H1 (cell line): Measurements from ENCODE around the gene CCDC14.
"Not testable (repeated sequence)": the region's sequence is repeated elsewhere in the genome, so short reads cannot be mapped to it uniquely, and the experiment has no call there.

Source experiments
- EZH2 ChIP-seq: fragments of 200-600 bp; sonication (generic); IDR thresholded peaks from 2 replicates; pipeline ENCODE4 v1.7.1; 2012; ENCODE audit warnings: low read depth, mild to moderate bottlenecking, moderate library complexity, low read length, inconsistent platforms; ENCODE audit not compliant: severe bottlenecking
- KDM5A ChIP-seq: fragments of 200-600 bp; IDR thresholded peaks from 2 replicates; pipeline ENCODE4 v1.7.1; 2012; ENCODE audit warnings: mild to moderate bottlenecking, low read length, inconsistent platforms, mixed read lengths
- POLR2A ChIP-seq, 2 experiments: IDR thresholded peaks; 1 replicate in 1 of 2; 2 replicates in 1 of 2; pipeline ENCODE4 v1.6.1; 2011; ENCODE audit warnings: low read depth in 2 of 2, low read length in 2 of 2, mild to moderate bottlenecking in 2 of 2; ENCODE audit errors: control extremely low read depth in 1 of 2
- POLR2AphosphoS5 ChIP-seq: IDR thresholded peaks from 2 replicates; pipeline ENCODE4 v1.6.1; 2011; ENCODE audit warnings: low read depth, low read length
- TF ChIP-seq, protein P1 (sequence below), 3 experiments: IDR thresholded peaks; 1 replicate in 2 of 3; 2 replicates in 1 of 3; pipeline versions ENCODE4 v1.5.1 to v1.6.1; 2011; ENCODE audit warnings: low read length in 3 of 3, mild to moderate bottlenecking in 3 of 3, inconsistent platforms in 2 of 3, low read depth in 1 of 3, moderate library complexity in 1 of 3; ENCODE audit not compliant: insufficient read depth in 1 of 3; ENCODE audit errors: control extremely low read depth in 1 of 3

DNA sequence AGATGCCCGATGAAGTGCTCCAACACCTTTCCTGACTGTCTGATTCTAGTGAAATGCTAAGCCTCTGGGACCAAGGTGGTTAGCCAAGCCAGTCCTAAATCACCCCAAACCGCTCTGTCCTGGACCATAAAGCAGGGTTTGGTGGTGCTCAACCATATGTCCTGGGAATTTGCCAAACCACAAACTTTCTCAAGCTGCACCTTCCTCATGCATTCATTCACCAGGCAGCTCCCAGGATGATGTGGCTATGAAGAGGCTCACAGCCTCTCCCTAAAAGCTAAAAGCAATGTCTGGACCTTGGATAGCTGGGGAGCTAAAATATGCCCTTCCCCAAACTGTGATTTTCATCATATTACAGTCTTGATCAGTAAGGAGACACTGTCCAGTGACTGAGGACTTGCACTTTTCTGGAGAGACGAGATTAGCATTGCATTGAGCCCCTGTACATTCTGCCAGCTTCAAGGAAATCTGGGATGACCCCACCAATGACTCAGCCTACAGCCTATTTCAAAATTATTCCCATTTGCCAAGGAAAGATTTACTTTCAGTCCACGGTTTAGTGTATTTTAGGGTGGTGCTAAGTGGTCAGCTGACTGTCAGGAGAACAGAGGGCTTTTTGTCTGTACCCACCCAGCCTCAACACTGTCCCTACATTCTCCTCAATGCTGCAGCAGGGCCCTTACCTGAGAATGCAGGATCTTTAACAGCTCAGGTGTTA, 15.3 kb upstream of the CCDC14 start:
- TF ChIP-seq POLR2A (IDR thresholded peaks at IDR 0.05; ENCODE audit: control extremely low read depth in 1 of 2, low read depth in 2 of 2, low read length in 2 of 2); POLR2AphosphoS5; KDM5A; EZH2: not testable (repeated sequence)
- TF ChIP-seq, protein P1, sequence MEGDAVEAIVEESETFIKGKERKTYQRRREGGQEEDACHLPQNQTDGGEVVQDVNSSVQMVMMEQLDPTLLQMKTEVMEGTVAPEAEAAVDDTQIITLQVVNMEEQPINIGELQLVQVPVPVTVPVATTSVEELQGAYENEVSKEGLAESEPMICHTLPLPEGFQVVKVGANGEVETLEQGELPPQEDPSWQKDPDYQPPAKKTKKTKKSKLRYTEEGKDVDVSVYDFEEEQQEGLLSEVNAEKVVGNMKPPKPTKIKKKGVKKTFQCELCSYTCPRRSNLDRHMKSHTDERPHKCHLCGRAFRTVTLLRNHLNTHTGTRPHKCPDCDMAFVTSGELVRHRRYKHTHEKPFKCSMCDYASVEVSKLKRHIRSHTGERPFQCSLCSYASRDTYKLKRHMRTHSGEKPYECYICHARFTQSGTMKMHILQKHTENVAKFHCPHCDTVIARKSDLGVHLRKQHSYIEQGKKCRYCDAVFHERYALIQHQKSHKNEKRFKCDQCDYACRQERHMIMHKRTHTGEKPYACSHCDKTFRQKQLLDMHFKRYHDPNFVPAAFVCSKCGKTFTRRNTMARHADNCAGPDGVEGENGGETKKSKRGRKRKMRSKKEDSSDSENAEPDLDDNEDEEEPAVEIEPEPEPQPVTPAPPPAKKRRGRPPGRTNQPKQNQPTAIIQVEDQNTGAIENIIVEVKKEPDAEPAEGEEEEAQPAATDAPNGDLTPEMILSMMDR (IDR thresholded peaks at IDR 0.05; ENCODE audit: control extremely low read depth in 1 of 3, insufficient read depth in 1 of 3, low read depth in 1 of 3, low read length in 3 of 3), result not testable (repeated sequence)
